Measurements from ENCODE around the gene C21orf91. TPM values are rescaled to one million over a fixed set of nuclear protein-coding genes. Genes with fewer than 3 reads are reported as not detected.

The C21orf91 gene
- total RNA-seq, 1 experiment from 2014 or later: 49.2 TPM

GRCh38 chr21:17780539-17780938 is 38.6 kb downstream of the C21orf91 start:
- H3K23ac ChIP-seq (ENCODE audit: insufficient read length, low read depth, low read length): no peak overlapping the region
- H2BK120ac ChIP-seq (ENCODE audit: low read depth, low read length, poor library complexity, severe bottlenecking): no peak overlapping the region
- no peak overlapping the region for H2BK20ac ChIP-seq (ENCODE audit: low read depth, low read length, poor library complexity, severe bottlenecking)
- Mint-ChIP-seq H3K4me3 (no peak overlapping the region), H3K27me3 (ENCODE audit: low read depth) (no peaks in the 10 kb centered on the region), H3K27ac (no peak overlapping the region), H3K36me3 (ENCODE audit: insufficient read depth in 1 of 3, low read depth in 3 of 3) (peaks cover 13 to 27% (median 23%) of the 10 kb centered on the region in 3 experiments), H3K4me1 (peaks cover 18 to 25% of the 10 kb centered on the region in 2 experiments), H3K9me3 (no peaks in the 10 kb centered on the region; a peak in 1 of 5 replicates)
- H2AFZ ChIP-seq (ENCODE audit: low read length): no peak overlapping the region
- no peak for DNase-seq
- no peaks in the 10 kb centered on the region for H3K79me2 ChIP-seq (ENCODE audit: insufficient read depth, low read length)
- H3K79me1 ChIP-seq (ENCODE audit: insufficient read depth, low read depth, low read length, poor library complexity, severe bottlenecking): no peaks in the 10 kb centered on the region
- TF ChIP-seq CTCF (conservative IDR thresholded peaks at IDR 0.05): no peak
- H3K23me2 ChIP-seq (ENCODE audit: insufficient read length, low read depth, low read length, poor library complexity, severe bottlenecking): no peaks in the 10 kb centered on the region
- no peaks in the 10 kb centered on the region for H4K20me1 ChIP-seq (ENCODE audit: control insufficient read depth, insufficient read depth, insufficient read length)
- no peak overlapping the region for H2AK5ac ChIP-seq (ENCODE audit: insufficient read length, low read length)
- H3T11ph ChIP-seq (ENCODE audit: low read length): no peak overlapping the region
- H3K4me2 ChIP-seq (ENCODE audit: insufficient read depth, insufficient read length, low read length): no peak overlapping the region
- H2BK12ac ChIP-seq (ENCODE audit: insufficient read length, low read depth, low read length): no peak overlapping the region
- H3K27me3 ChIP-seq (ENCODE audit: insufficient read depth, low read length): no peaks in the 10 kb centered on the region
- no peak overlapping the region for H3K4ac ChIP-seq (ENCODE audit: low read depth, low read length)
- no peak overlapping the region for H3K56ac ChIP-seq (ENCODE audit: insufficient read length, low read depth, low read length)
- no peak overlapping the region for H4K5ac ChIP-seq (ENCODE audit: insufficient read length, low read depth, low read length)
- no peak overlapping the region for H3K18ac ChIP-seq (ENCODE audit: insufficient read length, low read depth, low read length)
- WGBS (ENCODE audit: extremely low coverage, insufficient read length, low lambda C conversion rate): no CpG with 5 or more reads among the region's 6 CpGs
- H4K8ac ChIP-seq (replicated peaks; ENCODE audit: insufficient read length, low read depth, low read length): no peak overlapping the region
- H3K9me3 ChIP-seq (ENCODE audit: control insufficient read depth, low read depth, low read length): no peaks in the 10 kb centered on the region
- no peak overlapping the region for H2BK5ac ChIP-seq (ENCODE audit: insufficient read length, low read length)
- no peak overlapping the region for H4K91ac ChIP-seq (ENCODE audit: insufficient read length, low read depth, low read length)
- no peak overlapping the region for H3K9ac ChIP-seq (ENCODE audit: extremely low read depth, insufficient read length, low read length)
- H3K27ac ChIP-seq (ENCODE audit: insufficient read length, low read depth, low read length): no peak overlapping the region
- no peak overlapping the region for H3K14ac ChIP-seq (ENCODE audit: insufficient read depth, low read length)
- H3K4me1 ChIP-seq (ENCODE audit: insufficient read depth, low read length): no peaks in the 10 kb centered on the region; the same call in 1 of the 2 replicates
- H2BK15ac ChIP-seq (ENCODE audit: low read depth, low read length): no peak overlapping the region

Measured in H9 (cell line).